Lower leg skin (tissue), 4 donors: ENCODE data around the gene HK1. TPM values are rescaled to one million over a fixed set of nuclear protein-coding genes. Genes with fewer than 3 reads are reported as not detected.

Experiments used
- DNase-seq, 2 donors: peaks; one replicate each; pipeline ENCODE4 v3.0.0-alpha.2; 2019; ENCODE audit warnings: low spot score in 2 of 2
- H3K4me3 ChIP-seq: fragments of 200-600 bp; sonication (generic); 2 replicates; pipeline ENCODE4 v1.5.1; 2017; ENCODE audit warnings: mild to moderate bottlenecking, low read depth; ENCODE audit not compliant: poor library complexity, severe bottlenecking
- POLR2A ChIP-seq, 2 donors: fragments of 450-650 bp; IDR thresholded peaks; one replicate each; pipeline ENCODE4 v1.6.1; 2016 to 2017; ENCODE audit warnings: antibody characterized with exemption in 2 of 2, mild to moderate bottlenecking in 1 of 2, moderate library complexity in 1 of 2
- WGBS, 2 donors: methylation state at CpG; one replicate each; pipeline ENCODE4 v1.1.5; 2018; 5-methylcytosine and 5-hydroxymethylcytosine counted together
- intact Hi-C: fragments of 100-400 bp; cut with DNase I; formaldehyde crosslinking; loops from one replicate; pipeline ENCODE4 v1.15.0; 2023; ENCODE audit warnings: low total_unique reads
- total RNA-seq, 4 donors: library from RNA; depleted of rRNA; stranded (reverse); fragments of >200 nt; gene quantifications; one replicate each; pipeline ENCODE4 v1.1.0, GENCODE V29; 2016
- TF ChIP-seq, protein P1 (sequence below), 3 donors: fragments of 450-650 bp; IDR thresholded peaks; one replicate each; pipeline ENCODE4 v1.5.1; 2016; ENCODE audit warnings: antibody characterized with exemption in 3 of 3, mild to moderate bottlenecking in 3 of 3, moderate library complexity in 2 of 3

HK1 gene
- 100 to 1,000 TPM; 117 to 162 (median 158) TPM for total RNA-seq

DNA sequence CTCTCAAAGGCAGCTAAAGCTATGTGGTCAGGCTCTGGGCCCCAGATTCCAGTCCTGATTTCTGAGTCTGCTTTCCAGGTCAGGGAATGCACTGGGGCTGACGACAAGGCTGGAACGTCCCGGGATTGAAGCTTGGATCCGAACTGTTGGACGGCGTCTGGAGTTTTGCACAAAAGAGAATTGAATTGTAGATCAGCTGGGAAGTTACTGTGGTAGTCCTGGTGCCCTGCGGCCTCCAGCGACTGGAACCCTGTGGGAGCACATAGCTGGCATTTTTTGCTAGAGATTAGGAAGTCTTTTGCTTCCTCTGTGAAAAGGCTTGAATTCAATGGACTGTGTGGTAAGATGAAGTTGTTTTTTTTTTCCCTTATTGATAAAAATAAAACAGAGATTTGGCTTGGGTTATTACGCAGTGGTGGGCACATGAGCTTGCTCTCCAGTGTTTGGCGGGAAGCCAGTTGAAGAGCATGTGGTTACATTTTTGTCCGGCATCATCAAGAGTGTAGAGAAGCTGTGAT lies at the start of gene HK1:
Gene HK1 (plus strand): TSS at position 51 of the 518 bp plus-strand sequence.
- whole genome bisulfite sequencing, 2 donors: 64 to 65% methylated on average over 11 of the region's 11 CpGs
- H3K4me3 ChIP-seq: no peak within 1 kb of the TSS
- TF ChIP-seq, protein P1, sequence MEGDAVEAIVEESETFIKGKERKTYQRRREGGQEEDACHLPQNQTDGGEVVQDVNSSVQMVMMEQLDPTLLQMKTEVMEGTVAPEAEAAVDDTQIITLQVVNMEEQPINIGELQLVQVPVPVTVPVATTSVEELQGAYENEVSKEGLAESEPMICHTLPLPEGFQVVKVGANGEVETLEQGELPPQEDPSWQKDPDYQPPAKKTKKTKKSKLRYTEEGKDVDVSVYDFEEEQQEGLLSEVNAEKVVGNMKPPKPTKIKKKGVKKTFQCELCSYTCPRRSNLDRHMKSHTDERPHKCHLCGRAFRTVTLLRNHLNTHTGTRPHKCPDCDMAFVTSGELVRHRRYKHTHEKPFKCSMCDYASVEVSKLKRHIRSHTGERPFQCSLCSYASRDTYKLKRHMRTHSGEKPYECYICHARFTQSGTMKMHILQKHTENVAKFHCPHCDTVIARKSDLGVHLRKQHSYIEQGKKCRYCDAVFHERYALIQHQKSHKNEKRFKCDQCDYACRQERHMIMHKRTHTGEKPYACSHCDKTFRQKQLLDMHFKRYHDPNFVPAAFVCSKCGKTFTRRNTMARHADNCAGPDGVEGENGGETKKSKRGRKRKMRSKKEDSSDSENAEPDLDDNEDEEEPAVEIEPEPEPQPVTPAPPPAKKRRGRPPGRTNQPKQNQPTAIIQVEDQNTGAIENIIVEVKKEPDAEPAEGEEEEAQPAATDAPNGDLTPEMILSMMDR (IDR thresholded peaks at IDR 0.05): no peak
- no peak for TF ChIP-seq POLR2A (IDR thresholded peaks at IDR 0.05)
- intact Hi-C loops: no loop called here
- DNase-seq: peak in 1 of 2 donors; percentile 59

DNA sequence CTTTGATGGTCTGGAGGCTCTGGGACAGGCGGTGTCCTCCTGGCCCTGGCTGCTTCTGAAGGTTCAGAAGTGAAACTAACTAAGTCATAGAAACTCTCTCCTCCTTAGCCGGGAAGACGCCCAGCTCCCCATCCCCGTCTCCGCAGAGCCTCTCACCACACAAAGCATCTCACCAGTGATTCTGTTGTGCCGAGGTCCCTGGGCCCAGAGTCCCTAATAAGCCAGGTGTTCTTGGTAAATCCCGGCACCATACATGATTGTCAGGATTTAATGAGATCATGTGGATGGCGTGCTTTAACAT lies 48.7 kb upstream of the HK1 start:
- 78 to 90% methylated on average over 8 of the region's 8 CpGs for WGBS, 2 donors
- intact Hi-C loops: no loop called here
- DNase-seq: no peak
- TF ChIP-seq, protein P1 (IDR thresholded peaks at IDR 0.05): no peak
- TF ChIP-seq POLR2A (IDR thresholded peaks at IDR 0.05): no peak
- H3K4me3 ChIP-seq: no peak overlapping the region

DNA sequence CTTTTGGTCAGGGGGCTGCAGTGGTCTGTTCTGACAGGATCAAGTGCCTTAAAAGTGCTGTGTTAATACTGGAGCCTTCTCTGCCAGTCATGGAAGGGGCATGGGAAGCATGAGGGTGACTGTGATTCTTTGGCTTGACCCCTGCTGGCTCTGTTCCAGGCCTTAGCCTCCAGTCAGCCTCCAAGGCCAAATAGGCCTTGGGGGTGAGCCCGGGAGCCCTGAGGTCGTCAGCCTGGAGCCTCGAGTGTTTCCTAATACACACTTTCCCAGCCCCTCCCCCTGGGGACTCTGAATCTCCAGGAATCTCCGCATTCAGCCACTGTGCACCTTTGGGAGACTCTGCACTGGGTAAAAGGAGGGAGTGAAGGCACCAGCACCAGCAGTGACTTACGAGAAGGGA lies 48.2 kb upstream of the HK1 start:
- 59 to 82% methylated on average over 3 to 5 of the region's 5 CpGs for WGBS, 2 donors
- DNase-seq: no peak
- H3K4me3 ChIP-seq: no peak overlapping the region
- TF ChIP-seq, protein P1 (IDR thresholded peaks at IDR 0.05): no peak
- TF ChIP-seq POLR2A (IDR thresholded peaks at IDR 0.05): no peak
- intact Hi-C loops: no loop called here

DNA sequence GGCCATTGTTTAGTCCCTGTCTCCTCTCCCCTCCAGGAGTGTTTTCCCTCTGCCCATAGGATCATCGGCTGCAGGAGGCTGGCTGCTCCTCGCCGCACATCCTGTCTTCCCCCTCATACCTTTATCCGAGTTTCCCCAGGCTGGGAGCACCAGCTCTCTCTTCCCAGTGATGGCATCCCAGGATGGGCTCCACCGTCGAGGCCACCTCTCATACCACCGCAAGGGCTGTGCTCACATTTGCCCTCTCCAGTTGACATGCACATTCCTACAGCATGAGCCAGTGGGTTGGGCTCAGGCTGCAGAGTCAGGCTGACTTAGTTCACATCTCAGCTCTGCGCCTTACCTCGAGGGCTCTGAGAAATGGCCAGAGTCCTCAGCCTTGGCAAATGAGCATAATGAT lies 46.0 kb upstream of the HK1 start:
- no peak for DNase-seq
- intact Hi-C loops: no loop called here

DNA sequence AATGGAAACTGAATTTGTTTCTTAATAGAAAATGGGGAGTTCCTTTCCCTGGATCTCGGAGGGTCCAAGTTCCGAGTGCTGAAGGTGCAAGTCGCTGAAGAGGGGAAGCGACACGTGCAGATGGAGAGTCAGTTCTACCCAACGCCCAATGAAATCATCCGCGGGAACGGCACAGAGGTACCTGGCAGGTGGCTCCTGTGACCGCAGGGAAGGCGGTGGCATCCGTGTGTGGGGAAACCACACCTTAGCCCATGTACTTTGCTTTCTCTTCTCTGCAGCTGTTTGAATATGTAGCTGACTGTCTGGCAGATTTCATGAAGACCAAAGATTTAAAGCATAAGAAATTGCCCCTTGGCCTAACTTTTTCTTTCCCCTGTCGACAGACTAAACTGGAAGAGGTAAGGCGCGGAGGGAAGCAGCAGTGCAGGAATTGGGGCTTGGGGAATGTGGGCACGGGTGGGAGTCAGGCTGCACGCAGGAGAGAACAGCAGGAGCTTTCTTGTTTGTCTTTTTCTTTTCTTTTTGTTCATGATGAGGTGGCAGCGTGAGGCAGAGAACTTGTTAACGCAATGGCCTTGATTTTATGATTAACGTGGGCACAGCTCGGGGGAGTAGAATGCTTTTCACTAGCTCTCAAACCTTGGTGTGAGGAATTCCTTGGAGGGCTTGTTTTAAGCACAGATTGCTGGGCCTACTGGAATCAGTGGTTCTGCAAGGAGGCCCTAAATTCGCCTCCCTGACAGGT lies 45.4 kb upstream of the HK1 start:
- WGBS, 2 donors: 67 to 74% methylated on average over 22 of the region's 22 CpGs
- no peak for DNase-seq
- TF ChIP-seq, protein P1 (IDR thresholded peaks at IDR 0.05): no peak
- no peak for TF ChIP-seq POLR2A (IDR thresholded peaks at IDR 0.05)
- intact Hi-C loops: no loop called here
- H3K4me3 ChIP-seq: no peak overlapping the region

More for the DNA sequence above, 46.0 kb upstream of the HK1 start:
- WGBS, 2 donors: 64 to 69% methylated on average over 9 of the region's 9 CpGs
- H3K4me3 ChIP-seq: no peak overlapping the region
- no peak for TF ChIP-seq POLR2A (IDR thresholded peaks at IDR 0.05)

DNA sequence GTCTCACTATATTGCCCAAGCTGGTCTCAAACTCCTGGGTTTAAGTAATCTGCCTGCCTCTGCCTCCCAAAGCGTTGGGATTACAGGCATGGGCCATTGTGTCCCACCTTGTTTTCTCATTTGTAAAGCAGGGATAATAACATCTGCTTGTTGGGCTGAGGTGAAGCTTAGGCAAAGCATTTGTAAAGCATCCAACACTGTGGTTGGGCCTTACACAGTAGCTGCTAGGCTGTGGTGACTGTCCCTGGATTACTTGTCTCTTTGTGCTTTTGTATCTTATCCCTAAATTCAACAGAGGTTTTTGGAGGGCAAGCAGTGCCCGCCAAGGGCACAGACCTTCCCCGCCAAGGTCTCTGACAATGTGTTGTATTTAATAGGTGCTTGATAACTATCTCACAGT lies 43.8 kb upstream of the HK1 start:
- no peak overlapping the region for H3K4me3 ChIP-seq
- 91 to 94% methylated on average over 3 of the region's 3 CpGs for whole genome bisulfite sequencing, 2 donors
- TF ChIP-seq POLR2A (IDR thresholded peaks at IDR 0.05): no peak
- TF ChIP-seq, protein P1 (IDR thresholded peaks at IDR 0.05): no peak
- no peak for DNase-seq
- intact Hi-C loops: no loop called here
